H9 (cell line): ENCODE data around the gene DIS3. TPM values are rescaled to one million over a fixed set of nuclear protein-coding genes. Genes with fewer than 3 reads are reported as not detected.

ENCODE experiments used
- DNase-seq: peaks from one replicate; pipeline ENCODE4 v3.0.0-alpha.2; 2017
- H2AFZ ChIP-seq: one replicate; pipeline ENCODE4 v1.6.1; 2013; ENCODE audit warnings: mild to moderate bottlenecking, low read length, control low read depth, moderate library complexity
- H2AK5ac ChIP-seq: 2 replicates; pipeline ENCODE4 v1.6.1; 2013; ENCODE audit warnings: low read length, control low read depth, mixed read lengths; ENCODE audit not compliant: insufficient read length
- H2BK120ac ChIP-seq: one replicate; pipeline ENCODE4 v1.6.1; 2013; ENCODE audit warnings: low read depth, mild to moderate bottlenecking, low read length, control low read depth, inconsistent platforms; ENCODE audit not compliant: poor library complexity, severe bottlenecking
- H2BK12ac ChIP-seq: 2 replicates; pipeline ENCODE4 v1.6.1; 2013; ENCODE audit warnings: low read length, control low read depth, mixed read lengths, low read depth; ENCODE audit not compliant: insufficient read length
- H2BK15ac ChIP-seq: 2 replicates; pipeline ENCODE4 v1.6.1; 2013; ENCODE audit warnings: low read depth, low read length, control low read depth
- H2BK20ac ChIP-seq: one replicate; pipeline ENCODE4 v1.6.1; 2013; ENCODE audit warnings: low read depth, mild to moderate bottlenecking, low read length, control low read depth, inconsistent platforms; ENCODE audit not compliant: poor library complexity, severe bottlenecking
- H2BK5ac ChIP-seq: 2 replicates; pipeline ENCODE4 v1.6.1; 2013; ENCODE audit warnings: low read length, control low read depth, mixed read lengths; ENCODE audit not compliant: insufficient read length
- H3K14ac ChIP-seq: 2 replicates; pipeline ENCODE4 v1.6.1; 2013; ENCODE audit warnings: low read length, control low read depth; ENCODE audit not compliant: insufficient read depth
- H3K18ac ChIP-seq: 2 replicates; pipeline ENCODE4 v1.6.1; 2013; ENCODE audit warnings: low read depth, mild to moderate bottlenecking, mixed read lengths, low read length, control low read depth; ENCODE audit not compliant: insufficient read length
- H3K23ac ChIP-seq: 2 replicates; pipeline ENCODE4 v1.6.1; 2013; ENCODE audit warnings: low read length, control low read depth, mixed read lengths, low read depth; ENCODE audit not compliant: insufficient read length
- H3K23me2 ChIP-seq: 2 replicates; pipeline ENCODE4 v1.6.1; 2013; ENCODE audit warnings: low read depth, mild to moderate bottlenecking, mixed read lengths, low read length, control low read depth; ENCODE audit not compliant: insufficient read length, poor library complexity, severe bottlenecking
- H3K27ac ChIP-seq: 2 replicates; pipeline ENCODE4 v1.5.1; 2013; ENCODE audit warnings: low read length, control low read depth, mixed read lengths, low read depth; ENCODE audit not compliant: insufficient read length
- H3K27me3 ChIP-seq: 2 replicates; pipeline ENCODE4 v1.6.1; 2013; ENCODE audit warnings: low read length, control low read depth, inconsistent platforms; ENCODE audit not compliant: insufficient read depth
- H3K4ac ChIP-seq: 2 replicates; pipeline ENCODE4 v1.6.1; 2013; ENCODE audit warnings: low read depth, mild to moderate bottlenecking, control low read depth, inconsistent platforms, low read length, moderate library complexity
- H3K4me1 ChIP-seq: 2 replicates; pipeline ENCODE4 v1.6.1; 2013; ENCODE audit warnings: low read length, control low read depth, inconsistent platforms; ENCODE audit not compliant: insufficient read depth
- H3K4me2 ChIP-seq: 2 replicates; pipeline ENCODE4 v1.6.1; 2013; ENCODE audit warnings: low read length, control low read depth, mixed read lengths; ENCODE audit not compliant: insufficient read length, insufficient read depth
- H3K56ac ChIP-seq: 2 replicates; pipeline ENCODE4 v1.6.1; 2013; ENCODE audit warnings: low read depth, mild to moderate bottlenecking, mixed read lengths, low read length, control low read depth; ENCODE audit not compliant: insufficient read length
- H3K79me1 ChIP-seq: 2 replicates; pipeline ENCODE4 v1.6.1; 2013; ENCODE audit warnings: low read depth, mild to moderate bottlenecking, moderate library complexity, low read length, control low read depth, inconsistent platforms; ENCODE audit not compliant: insufficient read depth, poor library complexity, severe bottlenecking
- H3K79me2 ChIP-seq: 2 replicates; pipeline ENCODE4 v1.6.1; 2013; ENCODE audit warnings: low read length, control low read depth, inconsistent platforms; ENCODE audit not compliant: insufficient read depth
- H3K9ac ChIP-seq: 2 replicates; pipeline ENCODE4 v1.6.1; 2013; ENCODE audit warnings: low read length, control low read depth, mixed read lengths; ENCODE audit not compliant: insufficient read length; ENCODE audit errors: extremely low read depth
- H3K9me3 ChIP-seq: one replicate; pipeline ENCODE4 v1.6.1; 2013; ENCODE audit warnings: low read depth, low read length, inconsistent platforms; ENCODE audit not compliant: control insufficient read depth
- H3T11ph ChIP-seq: one replicate; pipeline ENCODE4 v1.6.1; 2013; ENCODE audit warnings: mild to moderate bottlenecking, low read length, control low read depth, inconsistent platforms
- H4K20me1 ChIP-seq: one replicate; pipeline ENCODE4 v1.6.1; 2013; ENCODE audit not compliant: control insufficient read depth, insufficient read length, insufficient read depth
- H4K5ac ChIP-seq: 2 replicates; pipeline ENCODE4 v1.6.1; 2013; ENCODE audit warnings: low read depth, mild to moderate bottlenecking, mixed read lengths, low read length, control low read depth; ENCODE audit not compliant: insufficient read length
- H4K8ac ChIP-seq: replicated peaks from 2 replicates; pipeline ENCODE4 v1.6.1; 2013; ENCODE audit warnings: low read length, control low read depth, mixed read lengths, low read depth; ENCODE audit not compliant: insufficient read length
- H4K91ac ChIP-seq: 2 replicates; pipeline ENCODE4 v1.6.1; 2013; ENCODE audit warnings: low read depth, mild to moderate bottlenecking, moderate library complexity, mixed read lengths, low read length, control low read depth; ENCODE audit not compliant: insufficient read length
- H3K27ac Mint-ChIP-seq, 3 experiments: 2 replicates in 2 of 3; 3 replicates in 1 of 3; pipeline ENCODE4 v1.8.0; 2020 to 2021; ENCODE audit warnings: mixed read lengths in 3 of 3, mild to moderate bottlenecking in 1 of 3, moderate library complexity in 1 of 3
- H3K27me3 Mint-ChIP-seq: 2 replicates; pipeline ENCODE4 v1.8.0; 2021; ENCODE audit warnings: low read depth, mild to moderate bottlenecking, moderate library complexity, mixed read lengths
- H3K36me3 Mint-ChIP-seq, 3 experiments: 2 replicates in 2 of 3; 3 replicates in 1 of 3; pipeline ENCODE4 v1.8.0; 2020 to 2021; ENCODE audit warnings: low read depth in 3 of 3, mixed read lengths in 3 of 3; ENCODE audit not compliant: insufficient read depth in 1 of 3
- H3K4me1 Mint-ChIP-seq, 2 experiments: 2 replicates each; pipeline ENCODE4 v1.8.0; 2020; ENCODE audit warnings: mixed read lengths in 2 of 2
- H3K4me3 Mint-ChIP-seq, 2 experiments: 2 replicates in 1 of 2; 3 replicates in 1 of 2; pipeline ENCODE4 v1.8.0; 2020 to 2021; ENCODE audit warnings: mild to moderate bottlenecking in 2 of 2, mixed read lengths in 2 of 2, moderate library complexity in 1 of 2
- H3K9me3 Mint-ChIP-seq, 2 experiments: 2 replicates in 1 of 2; 3 replicates in 1 of 2; pipeline ENCODE4 v1.8.0; 2020; ENCODE audit warnings: mild to moderate bottlenecking in 2 of 2, mixed read lengths in 2 of 2, moderate library complexity in 1 of 2
- CTCF ChIP-seq: fragments of 200-600 bp; sonication (generic); conservative IDR thresholded peaks from 3 replicates; pipeline ENCODE4 v1.8.0; 2021; ENCODE audit warnings: antibody characterized with exemption, mild to moderate bottlenecking
- WGBS: extraction: QIAGEN DNeasy Blood & Tissue Kit; methylation state at CpG from one replicate; pipeline ENCODE4 v1.1.7; 2013; ENCODE audit warnings: missing lambda C conversion rate, low lambda C conversion rate, mixed read lengths; ENCODE audit not compliant: insufficient read length; ENCODE audit errors: extremely low coverage; 5-methylcytosine and 5-hydroxymethylcytosine counted together
- total RNA-seq: library from RNA; stranded (reverse); gene quantifications from 2 replicates; pipeline ENCODE4 v1.2.1, GENCODE V29; 2021

DIS3 gene
- total RNA-seq, 1 experiment from 2014 or later: 47.3 TPM

GRCh38 chr13:72798817-72799216 is 17.1 kb upstream of the DIS3 start:
- Mint-ChIP-seq H3K4me3 (no peak overlapping the region), H3K36me3 (peaks cover 7 to 21% (median 12%) of the 10 kb centered on the region in 3 experiments), H3K9me3 (no peaks in the 10 kb centered on the region), H3K27me3 (no peaks in the 10 kb centered on the region), H3K4me1 (no peaks in the 10 kb centered on the region), H3K27ac (no peak overlapping the region)
- no peak overlapping the region for H4K91ac ChIP-seq
- no peaks in the 10 kb centered on the region for H3K4me1 ChIP-seq
- no peak overlapping the region for H3K4ac ChIP-seq
- no peak overlapping the region for H3K56ac ChIP-seq
- H2BK120ac ChIP-seq: no peak overlapping the region
- H2BK15ac ChIP-seq: no peak overlapping the region
- H4K8ac ChIP-seq: no peak overlapping the region
- no peak overlapping the region for H2AK5ac ChIP-seq
- no peak overlapping the region for H3K4me2 ChIP-seq
- DNase-seq: no peak
- no peak overlapping the region for H3K14ac ChIP-seq
- H2AFZ ChIP-seq: no peak overlapping the region
- H3K23me2 ChIP-seq: no peaks in the 10 kb centered on the region
- H3K79me2 ChIP-seq: no peaks in the 10 kb centered on the region
- no peak overlapping the region for H3K18ac ChIP-seq
- no peaks in the 10 kb centered on the region for H3K79me1 ChIP-seq
- H2BK12ac ChIP-seq: no peak overlapping the region
- no peaks in the 10 kb centered on the region for H4K20me1 ChIP-seq
- no CpG with 5 or more reads among the region's 3 CpGs for WGBS
- H3K23ac ChIP-seq: no peak overlapping the region
- H3K27ac ChIP-seq: no peak overlapping the region
- no peak overlapping the region for H3K9ac ChIP-seq
- no peak overlapping the region for H2BK20ac ChIP-seq
- no peaks in the 10 kb centered on the region for H3K27me3 ChIP-seq
- no peak for TF ChIP-seq CTCF
- no peak overlapping the region for H4K5ac ChIP-seq
- no peak overlapping the region for H2BK5ac ChIP-seq
- no peaks in the 10 kb centered on the region for H3K9me3 ChIP-seq
- no peak overlapping the region for H3T11ph ChIP-seq
